B cell (primary cell): ENCODE measurements around the gene CSRP3. TPM values are rescaled to one million over a fixed set of nuclear protein-coding genes. Genes with fewer than 3 reads are reported as not detected.

Experiments used
- ATAC-seq: fragments of 200-7000 bp; cut with Tn5 transposase; one replicate; pipeline ENCODE4 v1.10.0; 2021; ENCODE audit warnings: low read depth, mild to moderate bottlenecking, moderate number of reproducible peaks, moderate library complexity
- CTCF ChIA-PET: fragments of 350-600 bp; sonication (Branson Sonifier 250); formaldehyde crosslinking; loops from one replicate; lab custom pipeline; 2021; ENCODE audit warnings: antibody characterized with exemption, inconsistent platforms; lab: Charles Lee
- POLR2A ChIA-PET: fragments of 350-600 bp; sonication (Branson Sonifier 250); formaldehyde crosslinking; loops from one replicate; lab custom pipeline; 2021; ENCODE audit warnings: antibody characterized with exemption; lab: Charles Lee
- DNase-seq: peaks from one replicate; pipeline ENCODE4 v3.0.0; 2013
- H2AFZ ChIP-seq: 2 replicates; pipeline ENCODE4 v1.6.1; 2012; ENCODE audit warnings: mild to moderate bottlenecking, low read depth, low read length; ENCODE audit not compliant: insufficient read depth, poor library complexity, severe bottlenecking
- H3K27ac ChIP-seq, 2 donors: 1 replicate in 1 of 2; 2 replicates in 1 of 2; pipeline ENCODE4 v1.5.1; 2012 to 2013; ENCODE audit warnings: low read length in 2 of 2, mild to moderate bottlenecking in 2 of 2, moderate library complexity in 1 of 2
- H3K27me3 ChIP-seq, 4 experiments: fragments of 200-600 bp in 1 of 4; sonication (generic) in 1 of 4; replicated peaks in 1 of 4; 1 replicate in 2 of 4; 2 replicates in 2 of 4; pipeline versions ENCODE4 v1.6.1 to v1.7.0; 2013 to 2016; ENCODE audit warnings: low read length in 3 of 4, mild to moderate bottlenecking in 2 of 4, mixed read lengths in 1 of 4, moderate library complexity in 1 of 4; ENCODE audit not compliant: insufficient read depth in 4 of 4, control insufficient read depth in 3 of 4; ENCODE audit errors: control extremely low read depth in 1 of 4
- H3K36me3 ChIP-seq, 2 experiments: replicated peaks in 1 of 2; 1 replicate in 1 of 2; 2 replicates in 1 of 2; pipeline versions ENCODE4 v1.6.1 to v1.7.1; 2013; ENCODE audit warnings: low read length in 1 of 2; ENCODE audit not compliant: insufficient read depth in 2 of 2, control insufficient read depth in 1 of 2; ENCODE audit errors: control extremely low read depth in 1 of 2, extremely low read depth in 1 of 2
- H3K4me1 ChIP-seq, 2 donors: fragments of 200-600 bp in 1 of 2; sonication (generic) in 1 of 2; 1 replicate in 1 of 2; 2 replicates in 1 of 2; pipeline versions ENCODE4 v1.5.1 to v1.6.1; 2013 to 2017; ENCODE audit warnings: low read length in 2 of 2; ENCODE audit not compliant: control insufficient read depth in 2 of 2, insufficient read depth in 2 of 2
- H3K4me2 ChIP-seq: replicated peaks from 2 replicates; pipeline ENCODE3; 2012; ENCODE audit warnings: mild to moderate bottlenecking, low read depth, low read length; ENCODE audit not compliant: poor library complexity, severe bottlenecking
- H3K4me3 ChIP-seq, 5 experiments: fragments of 200-600 bp in 1 of 5; sonication (generic) in 1 of 5; 1 replicate in 3 of 5; 2 replicates in 2 of 5; pipeline versions ENCODE4 v1.5.1 to v1.7.0; 2011 to 2016; ENCODE audit warnings: low read length in 4 of 5, mild to moderate bottlenecking in 4 of 5, low read depth in 2 of 5, control low read depth in 1 of 5, moderate library complexity in 1 of 5; ENCODE audit not compliant: insufficient read depth in 1 of 5; ENCODE audit errors: control extremely low read depth in 1 of 5, extremely low read depth in 1 of 5
- H3K79me2 ChIP-seq: fragments of 200-600 bp; sonication (generic); one replicate; pipeline ENCODE4 v1.6.0; 2016; ENCODE audit warnings: low read length; ENCODE audit not compliant: control insufficient read depth, insufficient read depth
- H3K9ac ChIP-seq: fragments of 200-600 bp; sonication (generic); 2 replicates; pipeline ENCODE4 v1.6.1; 2017; ENCODE audit warnings: mild to moderate bottlenecking, low read length, moderate library complexity
- H3K9me3 ChIP-seq, 3 donors: one replicate each; pipeline versions ENCODE4 v1.6.1 to v1.7.1; 2013; ENCODE audit warnings: low read length in 2 of 3; ENCODE audit not compliant: control insufficient read depth in 2 of 3, insufficient read depth in 1 of 3; ENCODE audit errors: control extremely low read depth in 1 of 3
- H4K20me1 ChIP-seq: 2 replicates; pipeline ENCODE4 v1.6.0; 2012; ENCODE audit warnings: mild to moderate bottlenecking, low read length; ENCODE audit not compliant: insufficient read depth, control insufficient read depth, poor library complexity, severe bottlenecking
- H3K27ac Mint-ChIP-seq: one replicate; pipeline ENCODE4 v1.8.0; 2021; ENCODE audit warnings: mixed read lengths
- H3K27me3 Mint-ChIP-seq: one replicate; pipeline ENCODE4 v1.8.0; 2021; ENCODE audit warnings: mixed read lengths
- H3K4me1 Mint-ChIP-seq: one replicate; pipeline ENCODE4 v1.8.0; 2021; ENCODE audit warnings: mixed read lengths
- H3K4me3 Mint-ChIP-seq: one replicate; pipeline ENCODE4 v1.8.0; 2021; ENCODE audit warnings: mixed read lengths
- H3K9me3 Mint-ChIP-seq: one replicate; pipeline ENCODE4 v1.8.0; 2022; ENCODE audit warnings: mixed read lengths; ENCODE audit not compliant: insufficient read depth
- EZH2 ChIP-seq: IDR thresholded peaks from 2 replicates; pipeline ENCODE4 v1.6.1; 2012; ENCODE audit warnings: borderline replicate concordance, low read depth, mild to moderate bottlenecking, moderate library complexity, low read length; ENCODE audit not compliant: insufficient read depth, poor library complexity, severe bottlenecking
- WGBS: methylation state at CpG from one replicate; pipeline ENCODE4 v1.1.5; 2013; ENCODE audit warnings: missing lambda C conversion rate; ENCODE audit not compliant: insufficient coverage; 5-methylcytosine and 5-hydroxymethylcytosine counted together
- intact Hi-C: fragments of 100-400 bp; cut with micrococcal nuclease; formaldehyde crosslinking; loops from one replicate; pipeline ENCODE4 v1.10.0; 2022
- polyA plus RNA-seq: library from polyadenylated mRNA; depleted of rRNA; stranded (reverse); fragments of >200 nt; gene quantifications from 2 replicates; pipeline ENCODE4 v1.2.3, GENCODE V29; 2012
- total RNA-seq, 2 donors: library from RNA; stranded (reverse); fragments of 120-200 nt in 1 of 2; gene quantifications; 1 replicate in 1 of 2; 2 replicates in 1 of 2; pipeline versions ENCODE4 v1.2.3 to v1.2.4, GENCODE V29; 2013 to 2022
- TF ChIP-seq, protein P1 (sequence below): fragments of 200-600 bp; IDR thresholded peaks from one replicate; pipeline ENCODE4 v1.8.0; 2022; ENCODE audit warnings: antibody characterized with exemption, mild to moderate bottlenecking

Gene CSRP3
- total and polyA plus RNA-seq, 2 donors (not counting 1 experiment from before 2014, with no cell fraction given) = not detected

GRCh38 chr11:19237381-19237780 is 35.6 kb upstream of the CSRP3 start:
- ChIA-PET POLR2A (no interaction called here), CTCF (no interaction called here)
- Mint-ChIP-seq H3K9me3 (no peaks in the 10 kb centered on the region), H3K4me3 (no peak overlapping the region), H3K4me1 (peaks cover 16% of the 10 kb centered on the region), H3K27ac (no peak overlapping the region), H3K27me3 (peaks cover 25% of the 10 kb centered on the region)
- Histone ChIP-seq H2AFZ (no peak overlapping the region), H3K36me3 (no peaks in the 10 kb centered on the region), H3K79me2 (no peaks in the 10 kb centered on the region), H3K9me3 (peaks cover 0 to 2% (median 0%) of the 10 kb centered on the region in 3 donors), H4K20me1 (no peaks in the 10 kb centered on the region), H3K27ac (no peak overlapping the region), H3K9ac (no peak overlapping the region), H3K27me3 (peaks cover 0 to 31% (median 21%) of the 10 kb centered on the region in 4 experiments), H3K4me2 (no peak overlapping the region), H3K4me3 (no peak overlapping the region), H3K4me1 (peaks cover 17 to 20% of the 10 kb centered on the region in 2 donors)
- intact Hi-C loops = no loop called here
- ATAC-seq (no peak), DNase-seq (no peak)
- TF ChIP-seq EZH2 = no peak
- TF ChIP-seq, protein P1, sequence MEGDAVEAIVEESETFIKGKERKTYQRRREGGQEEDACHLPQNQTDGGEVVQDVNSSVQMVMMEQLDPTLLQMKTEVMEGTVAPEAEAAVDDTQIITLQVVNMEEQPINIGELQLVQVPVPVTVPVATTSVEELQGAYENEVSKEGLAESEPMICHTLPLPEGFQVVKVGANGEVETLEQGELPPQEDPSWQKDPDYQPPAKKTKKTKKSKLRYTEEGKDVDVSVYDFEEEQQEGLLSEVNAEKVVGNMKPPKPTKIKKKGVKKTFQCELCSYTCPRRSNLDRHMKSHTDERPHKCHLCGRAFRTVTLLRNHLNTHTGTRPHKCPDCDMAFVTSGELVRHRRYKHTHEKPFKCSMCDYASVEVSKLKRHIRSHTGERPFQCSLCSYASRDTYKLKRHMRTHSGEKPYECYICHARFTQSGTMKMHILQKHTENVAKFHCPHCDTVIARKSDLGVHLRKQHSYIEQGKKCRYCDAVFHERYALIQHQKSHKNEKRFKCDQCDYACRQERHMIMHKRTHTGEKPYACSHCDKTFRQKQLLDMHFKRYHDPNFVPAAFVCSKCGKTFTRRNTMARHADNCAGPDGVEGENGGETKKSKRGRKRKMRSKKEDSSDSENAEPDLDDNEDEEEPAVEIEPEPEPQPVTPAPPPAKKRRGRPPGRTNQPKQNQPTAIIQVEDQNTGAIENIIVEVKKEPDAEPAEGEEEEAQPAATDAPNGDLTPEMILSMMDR = no peak
- 98% methylated on average over 4 of the region's 8 CpGs for WGBS

- Histone ChIP-seq H3K9me3 (no peaks in the 10 kb centered on the region), H3K4me2 (no peak overlapping the region), H3K79me2 (no peaks in the 10 kb centered on the region), H3K27ac (no peak overlapping the region), H3K27me3 (peaks cover 0 to 8% (median 4%) of the 10 kb centered on the region in 4 experiments), H3K4me1 (no peaks in the 10 kb centered on the region), H3K9ac (no peak overlapping the region), H3K36me3 (no peaks in the 10 kb centered on the region), H2AFZ (no peak overlapping the region), H3K4me3 (no peak overlapping the region), H4K20me1 (no peaks in the 10 kb centered on the region)
- peaks cover 1% of the 10 kb centered on the region for H3K4me1 Mint-ChIP-seq
- H3K27ac Mint-ChIP-seq = no peak overlapping the region
- no peak overlapping the region for H3K4me3 Mint-ChIP-seq
- intact Hi-C loops = no loop called here
- DNase-seq = no peak
- TF ChIP-seq EZH2 = no peak
- TF ChIP-seq, protein P1 = no peak
- WGBS = no CpG with 5 or more reads among the region's 5 CpGs
- no peak for ATAC-seq
- ChIA-PET CTCF (interaction anchor here (1.1 kb wide), 1 partner anchor 24 kb away, joined by 3 read pairs; no protein-coding TSS in a partner anchor), POLR2A (no interaction called here)
- no peaks in the 10 kb centered on the region for H3K9me3 Mint-ChIP-seq
- peaks cover 8% of the 10 kb centered on the region for H3K27me3 Mint-ChIP-seq
Measured at GRCh38 chr11:19234231-19234817, 32.5 kb upstream of the CSRP3 start.
